Type B pancreatic cell (in vitro differentiated cells): ENCODE data around the gene RARB. TPM values are rescaled to one million over a fixed set of nuclear protein-coding genes. Genes with fewer than 3 reads are reported as not detected.

ENCODE experiments used
- DNase-seq: peaks from one replicate; pipeline ENCODE4 v3.0.0; 2021; ENCODE audit warnings: mixed read lengths; ENCODE audit not compliant: unreplicated experiment; ENCODE audit errors: extremely low spot score
- H3K27ac Mint-ChIP-seq: 2 replicates; pipeline ENCODE4 v1.8.0; 2021; ENCODE audit warnings: mild to moderate bottlenecking, mixed read lengths
- H3K27me3 Mint-ChIP-seq: 2 replicates; pipeline ENCODE4 v1.8.0; 2021; ENCODE audit warnings: mixed read lengths
- H3K36me3 Mint-ChIP-seq: 2 replicates; pipeline ENCODE4 v1.8.0; 2021; ENCODE audit warnings: mixed read lengths
- H3K4me1 Mint-ChIP-seq: one replicate; pipeline ENCODE4 v1.8.0; 2021; ENCODE audit warnings: mixed read lengths; ENCODE audit not compliant: unreplicated experiment
- H3K4me3 Mint-ChIP-seq: 2 replicates; pipeline ENCODE4 v1.8.0; 2021; ENCODE audit warnings: mild to moderate bottlenecking, mixed read lengths
- H3K9me3 Mint-ChIP-seq: 2 replicates; pipeline ENCODE4 v1.8.0; 2021; ENCODE audit warnings: mixed read lengths
- CTCF ChIP-seq: fragments of 200-600 bp; sonication (generic); conservative IDR thresholded peaks from 2 replicates; pipeline ENCODE4 v1.5.0; 2021; ENCODE audit warnings: antibody characterized with exemption, mild to moderate bottlenecking
- total RNA-seq: library from RNA; stranded (reverse); gene quantifications from 2 replicates; pipeline ENCODE4 v1.2.1, GENCODE V29; 2021; ENCODE audit warnings: low replicate concordance

Gene RARB
- total RNA-seq, 1 donor from 2014 or later: 28.2 TPM

GRCh38 chr3:25556447-25556846, 128.4 kb downstream of the RARB start:
- Mint-ChIP-seq H3K36me3 (peaks cover 10% of the 10 kb centered on the region), H3K27me3 (no peaks in the 10 kb centered on the region), H3K4me3 (no peak overlapping the region), H3K27ac (no peak overlapping the region), H3K9me3 (no peaks in the 10 kb centered on the region), H3K4me1 (peaks cover 7% of the 10 kb centered on the region)
- no peak for TF ChIP-seq CTCF
- no peak for DNase-seq

- H3K4me1 Mint-ChIP-seq: peaks cover 7% of the 10 kb centered on the region
These were observed 129.6 kb downstream of the RARB start for GRCh38 chr3:25557694-25558093.

GRCh38 chr3:25558121-25558520, 130.1 kb downstream of the RARB start:
- no peak for TF ChIP-seq CTCF
- no peak overlapping the region for H3K27ac Mint-ChIP-seq
- no peaks in the 10 kb centered on the region for H3K9me3 Mint-ChIP-seq
- peaks cover 4% of the 10 kb centered on the region for H3K36me3 Mint-ChIP-seq
- peaks cover 7% of the 10 kb centered on the region for H3K4me1 Mint-ChIP-seq
- no peaks in the 10 kb centered on the region for H3K27me3 Mint-ChIP-seq
- no peak for DNase-seq
- no peak overlapping the region for H3K4me3 Mint-ChIP-seq

More at GRCh38 chr3:25557694-25558093, 129.6 kb downstream of the RARB start:
- no peak for DNase-seq
- Mint-ChIP-seq H3K4me3 (no peak overlapping the region), H3K27ac (no peak overlapping the region), H3K36me3 (peaks cover 5% of the 10 kb centered on the region), H3K9me3 (no peaks in the 10 kb centered on the region), H3K27me3 (no peaks in the 10 kb centered on the region)
- TF ChIP-seq CTCF: no peak

- no peak overlapping the region for H3K27ac Mint-ChIP-seq
- DNase-seq: no peak
- H3K4me1 Mint-ChIP-seq: peaks cover 3% of the 10 kb centered on the region
- no peaks in the 10 kb centered on the region for H3K9me3 Mint-ChIP-seq
- H3K4me3 Mint-ChIP-seq: no peak overlapping the region
- H3K36me3 Mint-ChIP-seq: peaks cover 3% of the 10 kb centered on the region
- no peaks in the 10 kb centered on the region for H3K27me3 Mint-ChIP-seq
- no peak for TF ChIP-seq CTCF
These were observed 130.7 kb downstream of the RARB start for GRCh38 chr3:25558796-25559195.

GRCh38 chr3:25563601-25564000, 135.5 kb downstream of the RARB start:
- no peak overlapping the region for H3K4me3 Mint-ChIP-seq
- no peak overlapping the region for H3K27ac Mint-ChIP-seq
- H3K36me3 Mint-ChIP-seq: peaks cover 4% of the 10 kb centered on the region
- TF ChIP-seq CTCF: no peak
- no peaks in the 10 kb centered on the region for H3K9me3 Mint-ChIP-seq
- DNase-seq: no peak
- no peaks in the 10 kb centered on the region for H3K27me3 Mint-ChIP-seq
- H3K4me1 Mint-ChIP-seq: no peaks in the 10 kb centered on the region

GRCh38 chr3:25564075-25564474, 136.0 kb downstream of the RARB start:
- no peaks in the 10 kb centered on the region for H3K9me3 Mint-ChIP-seq
- H3K4me3 Mint-ChIP-seq: no peak overlapping the region
- H3K4me1 Mint-ChIP-seq: peaks cover under 1% of the 10 kb centered on the region
- H3K36me3 Mint-ChIP-seq: peaks cover 4% of the 10 kb centered on the region
- no peaks in the 10 kb centered on the region for H3K27me3 Mint-ChIP-seq
- no peak overlapping the region for H3K27ac Mint-ChIP-seq
- TF ChIP-seq CTCF: no peak
- no peak for DNase-seq
